ENCODE data around the gene RPL29.

RPL29 gene

DNA sequence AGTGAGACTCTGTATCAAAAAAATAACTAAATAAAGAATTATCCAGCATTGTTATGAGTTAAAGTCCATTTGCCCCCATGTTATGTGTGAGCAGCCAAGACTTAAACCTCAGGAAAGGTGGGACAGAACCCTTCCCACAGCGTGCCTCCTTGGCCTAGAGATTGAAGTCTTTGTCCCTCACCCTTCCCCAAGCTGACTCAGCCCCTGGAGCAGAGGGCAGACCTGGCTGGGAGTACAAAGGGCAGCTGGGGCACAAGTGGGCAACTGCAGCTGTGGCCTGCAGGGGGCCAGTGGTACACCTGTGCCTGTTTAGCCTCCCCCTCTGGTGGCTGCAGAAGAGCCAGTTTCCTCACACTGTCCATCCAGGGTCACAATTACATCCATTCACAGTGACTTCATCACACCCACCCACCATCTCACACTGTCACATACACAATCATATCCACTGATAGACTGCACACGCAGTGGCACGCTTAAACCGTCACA is 13.3 kb downstream of the RPL29 start:
- DNase-seq (ENCODE audit: low read depth) = no peak

DNA sequence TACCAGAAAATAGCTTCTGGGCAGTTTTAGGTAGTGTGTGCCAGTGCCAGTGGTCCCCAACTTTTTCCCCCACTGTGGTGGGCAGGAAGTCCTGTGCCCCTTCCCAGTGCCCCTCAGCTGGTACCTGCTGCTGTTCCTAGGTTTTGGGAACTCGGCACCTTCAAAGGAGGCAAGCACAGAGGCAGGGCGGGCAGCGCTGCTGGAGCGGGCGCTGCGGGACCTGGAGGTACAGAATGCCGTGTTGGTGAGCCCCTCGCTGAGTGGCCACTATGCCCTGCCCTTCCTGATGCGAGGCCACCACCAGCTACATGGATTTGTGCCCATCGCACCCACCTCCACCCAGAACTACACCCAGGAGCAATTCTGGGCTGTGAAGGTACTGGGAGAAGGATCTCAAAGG is 15.4 kb downstream of the RPL29 start:
- DNase-seq (ENCODE audit: low read depth) = no peak

DNA sequence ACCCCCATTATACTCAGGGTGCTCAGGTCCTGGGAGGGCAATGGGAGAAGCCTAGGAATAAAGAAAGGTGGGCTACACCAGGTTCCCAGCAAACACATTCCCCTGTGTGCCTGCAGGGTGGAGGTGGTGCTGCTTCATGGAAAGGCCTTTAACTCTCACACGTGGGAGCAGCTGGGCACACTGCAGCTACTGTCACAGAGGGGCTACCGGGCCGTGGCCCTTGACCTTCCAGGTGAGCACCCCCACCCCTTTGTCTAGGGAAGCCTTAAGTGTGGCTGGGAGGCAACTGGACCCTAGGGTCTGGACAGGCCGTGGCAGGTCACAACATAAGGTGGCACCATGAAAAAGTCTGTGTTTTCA is 17.6 kb downstream of the RPL29 start:
- DNase-seq (ENCODE audit: low read depth) = no peak

DNA sequence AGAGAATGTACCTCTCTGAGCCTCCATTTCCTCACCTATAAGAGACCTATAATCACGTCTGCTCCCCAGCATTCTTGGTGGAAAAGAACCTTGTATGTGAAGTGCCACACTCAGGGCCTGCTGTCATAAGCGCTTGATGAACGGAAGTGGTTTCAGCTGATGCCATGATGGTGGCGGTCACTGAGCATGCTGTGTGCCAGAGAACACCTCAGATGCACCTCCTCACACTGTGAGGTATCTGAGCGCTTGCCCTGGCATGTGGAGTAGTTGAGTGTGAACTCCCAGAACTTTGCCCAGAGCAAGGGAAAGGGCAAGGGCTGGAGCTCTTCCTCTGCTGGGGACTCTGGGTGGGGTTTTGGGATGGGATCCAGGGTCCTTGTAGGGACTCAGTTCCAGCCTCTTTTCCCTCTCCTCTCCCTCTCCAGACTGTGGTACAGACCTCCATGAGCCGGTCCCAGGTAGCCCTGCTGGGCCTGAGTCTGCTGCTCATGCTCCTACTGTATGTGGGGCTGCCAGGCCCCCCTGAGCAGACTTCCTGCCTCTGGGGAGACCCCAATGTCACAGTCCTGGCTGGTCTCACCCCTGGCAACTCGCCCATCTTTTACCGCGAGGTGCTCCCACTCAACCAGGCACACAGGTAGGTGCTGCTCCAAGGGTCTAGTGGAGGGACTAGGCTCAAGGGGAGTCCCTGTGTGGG is 18.1 kb downstream of the RPL29 start:
- DNase-seq (ENCODE audit: low read depth) = no peak

DNA sequence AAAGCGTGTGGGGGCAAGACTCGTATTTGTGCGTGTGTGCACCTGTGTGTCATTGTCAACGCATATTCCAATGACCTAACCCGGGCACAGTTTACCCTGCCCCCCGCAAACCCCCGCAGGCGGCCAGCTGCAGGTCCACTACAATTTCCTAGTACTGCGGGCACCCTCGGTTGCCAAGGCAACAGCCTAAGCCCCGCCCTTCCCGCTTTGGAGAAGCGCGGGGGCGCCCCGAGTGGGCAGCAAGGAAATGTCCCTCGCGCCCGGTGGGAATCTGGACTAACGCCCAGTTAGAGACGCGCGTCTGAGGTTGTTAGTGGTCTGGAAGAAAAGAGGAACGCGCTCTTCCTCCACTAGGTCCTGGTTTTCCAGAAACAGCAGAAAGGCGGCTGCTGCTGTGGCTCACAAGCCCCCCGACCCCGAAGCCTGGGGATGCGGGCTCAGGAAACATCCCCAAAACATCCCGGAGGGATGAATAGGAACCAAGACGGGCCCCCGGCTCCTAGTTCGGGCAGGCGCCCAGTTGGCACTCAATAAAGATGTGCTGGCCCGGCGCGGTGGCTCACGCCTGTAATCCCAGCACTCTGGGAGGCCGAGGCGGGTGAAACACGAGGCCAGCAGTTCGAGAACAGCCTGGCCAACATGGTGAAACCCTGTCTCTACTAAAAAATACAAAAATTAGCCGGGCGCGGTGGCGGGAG is 19.7 kb downstream of the RPL29 start:
- DNase-seq (ENCODE audit: low read depth) = no peak

DNA sequence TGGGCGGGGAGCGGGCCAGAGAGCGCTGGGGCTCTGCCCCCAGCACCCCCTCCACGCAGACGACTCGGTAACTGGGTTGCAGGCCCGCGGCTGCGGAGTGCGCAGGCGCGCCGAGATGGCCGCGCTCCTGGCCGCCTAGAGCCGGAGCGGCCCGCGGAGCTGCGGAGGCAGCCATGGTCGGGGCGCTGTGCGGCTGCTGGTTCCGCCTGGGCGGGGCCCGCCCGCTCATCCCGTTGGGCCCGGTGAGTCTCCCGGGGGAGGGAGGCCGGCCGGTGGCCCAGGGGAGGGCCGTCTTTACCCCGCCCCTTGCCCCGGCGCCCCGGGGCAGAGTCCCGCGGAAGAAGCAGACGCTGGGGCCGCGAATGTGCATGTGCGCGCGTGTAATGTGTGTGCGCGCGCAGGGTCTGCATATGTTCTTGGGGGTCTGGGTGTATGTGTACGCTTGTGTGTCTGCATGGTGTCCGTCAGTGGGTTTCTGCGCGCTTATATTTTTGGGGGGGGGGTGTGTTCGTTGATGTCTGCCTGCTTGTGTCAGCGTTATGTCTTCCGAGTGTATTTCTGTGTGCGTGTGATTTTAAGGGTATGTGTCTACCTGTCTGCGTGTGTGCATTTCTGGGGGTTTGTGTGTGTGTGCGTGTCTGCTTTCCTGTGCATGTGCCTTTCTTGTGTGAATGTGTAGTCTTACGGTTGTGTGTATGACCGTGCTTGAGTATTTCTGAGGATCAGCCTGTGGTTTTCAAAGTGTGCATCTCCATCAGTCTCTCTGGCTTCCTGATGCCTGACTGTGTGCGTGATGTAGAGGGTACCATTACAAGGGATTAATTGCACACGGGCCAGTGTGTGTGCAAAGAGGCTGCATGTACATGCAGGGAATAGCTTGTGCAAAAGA is 20.5 kb downstream of the RPL29 start, which contains the start of gene ABHD14A:
TSS of gene ABHD14A (plus strand) at position 102 of the 889 bp plus-strand sequence. CDS start at position 174, 72 bp downstream.
- DNase-seq (ENCODE audit: low read depth) = peak; percentile 54

DNA sequence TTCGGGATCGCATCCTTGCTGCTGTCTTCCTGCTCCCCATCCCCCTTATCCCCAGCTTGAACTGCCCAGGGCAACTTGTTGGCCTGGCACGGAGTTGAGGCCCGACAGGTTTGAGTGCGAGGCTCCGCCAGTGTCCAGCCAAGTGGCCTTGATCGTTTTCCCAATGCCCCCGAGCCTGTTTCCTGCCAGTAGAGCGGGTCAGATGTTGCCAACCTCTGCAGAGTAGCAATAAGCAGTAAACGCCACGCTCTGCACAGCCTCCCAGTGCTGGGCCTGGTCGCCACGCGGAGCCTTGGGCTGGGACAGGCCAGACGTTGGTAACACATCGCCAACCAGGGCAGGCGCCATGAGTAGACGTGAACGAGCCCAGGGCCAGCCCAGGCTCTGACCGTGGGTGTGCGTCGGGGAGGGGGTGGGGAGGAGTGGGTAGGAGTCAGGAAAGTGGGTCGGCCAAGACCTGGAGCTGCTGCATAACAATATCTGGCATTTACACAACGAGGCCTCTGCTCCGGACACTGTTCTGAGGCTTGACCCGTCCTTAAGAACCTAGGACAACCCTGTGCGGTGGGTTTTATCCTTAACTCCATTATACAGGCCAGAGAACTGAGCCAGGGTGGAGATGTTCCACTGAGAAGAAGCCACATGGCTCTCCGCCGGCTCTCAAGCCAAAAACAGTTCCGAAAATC is 21.3 kb downstream of the RPL29 start:
- no peak for DNase-seq (ENCODE audit: low read depth)

DNA sequence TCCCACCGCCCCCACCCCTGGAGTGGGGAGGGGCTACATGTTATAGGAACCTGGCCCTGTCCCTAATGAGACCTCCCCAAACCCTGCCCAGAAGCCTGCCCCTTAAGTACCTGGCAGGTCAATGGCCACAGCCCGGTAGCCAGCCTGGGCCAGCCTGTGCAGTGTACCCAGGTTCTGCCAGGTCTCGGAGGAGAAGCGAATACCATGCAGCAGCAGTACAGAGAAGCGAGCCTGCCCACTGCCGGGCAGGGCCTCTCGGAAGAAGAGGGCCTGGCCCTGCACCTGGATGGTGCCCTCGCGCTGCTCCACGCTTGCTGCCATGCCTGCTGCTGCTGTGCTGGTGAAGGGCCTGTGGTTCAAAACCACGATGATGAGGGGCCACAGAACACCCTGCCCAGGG is 24.3 kb downstream of the RPL29 start:
- no peak for DNase-seq (ENCODE audit: low read depth)

DNA sequence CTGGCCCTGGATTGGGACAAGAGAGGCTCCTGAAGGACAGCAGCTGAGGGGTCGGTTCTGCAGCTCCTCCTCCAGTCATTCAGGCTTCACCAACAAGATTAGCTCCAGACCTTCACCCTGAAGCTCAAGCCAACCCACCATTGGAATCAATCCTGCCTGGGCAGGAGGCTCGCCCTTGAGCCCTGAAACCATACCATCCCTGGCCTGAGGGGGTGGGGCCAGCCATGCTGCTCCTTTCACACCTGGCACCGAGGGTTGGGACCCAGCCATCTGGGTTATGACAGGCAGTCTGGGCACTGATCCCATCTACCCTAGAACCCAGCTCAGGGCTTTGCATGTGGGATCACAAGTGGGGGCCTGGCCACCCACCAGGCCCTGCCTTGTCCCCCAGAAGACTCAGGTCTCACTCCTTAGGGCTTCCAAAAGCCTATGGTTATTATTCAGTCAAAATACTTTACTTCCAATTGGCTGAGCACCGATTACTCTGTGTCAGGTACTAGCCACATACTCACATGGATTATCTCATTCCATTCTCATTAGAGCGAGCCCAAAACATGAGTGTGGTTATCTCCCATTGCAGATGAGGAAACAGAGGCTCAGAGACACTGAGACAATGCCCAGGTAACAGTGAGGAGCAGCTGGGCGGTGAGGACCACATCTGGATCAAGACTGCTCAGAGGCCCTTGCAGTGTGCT is 24.9 kb downstream of the RPL29 start:
- no peak for DNase-seq (ENCODE audit: low read depth)

DNA sequence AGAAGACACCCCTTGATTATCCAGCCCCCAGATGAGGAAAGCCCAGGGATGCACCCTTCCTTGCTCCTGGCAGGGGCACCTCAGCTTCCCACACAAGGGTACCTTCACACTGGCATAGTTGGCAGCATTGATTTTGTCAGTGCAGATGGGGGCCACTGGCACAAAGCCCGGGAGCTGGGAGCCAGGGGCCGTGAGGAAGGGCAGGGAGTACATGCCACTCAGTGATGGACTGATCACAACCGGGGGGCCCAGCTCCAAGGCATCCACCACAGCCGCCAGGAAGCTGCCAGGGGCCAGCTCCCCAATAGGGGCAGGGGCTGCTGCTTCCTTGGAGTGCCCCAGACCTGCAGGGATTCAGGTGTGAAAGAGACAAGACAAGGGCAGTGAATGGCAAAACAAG is 25.9 kb downstream of the RPL29 start:
- no peak for DNase-seq (ENCODE audit: low read depth)

DNA sequence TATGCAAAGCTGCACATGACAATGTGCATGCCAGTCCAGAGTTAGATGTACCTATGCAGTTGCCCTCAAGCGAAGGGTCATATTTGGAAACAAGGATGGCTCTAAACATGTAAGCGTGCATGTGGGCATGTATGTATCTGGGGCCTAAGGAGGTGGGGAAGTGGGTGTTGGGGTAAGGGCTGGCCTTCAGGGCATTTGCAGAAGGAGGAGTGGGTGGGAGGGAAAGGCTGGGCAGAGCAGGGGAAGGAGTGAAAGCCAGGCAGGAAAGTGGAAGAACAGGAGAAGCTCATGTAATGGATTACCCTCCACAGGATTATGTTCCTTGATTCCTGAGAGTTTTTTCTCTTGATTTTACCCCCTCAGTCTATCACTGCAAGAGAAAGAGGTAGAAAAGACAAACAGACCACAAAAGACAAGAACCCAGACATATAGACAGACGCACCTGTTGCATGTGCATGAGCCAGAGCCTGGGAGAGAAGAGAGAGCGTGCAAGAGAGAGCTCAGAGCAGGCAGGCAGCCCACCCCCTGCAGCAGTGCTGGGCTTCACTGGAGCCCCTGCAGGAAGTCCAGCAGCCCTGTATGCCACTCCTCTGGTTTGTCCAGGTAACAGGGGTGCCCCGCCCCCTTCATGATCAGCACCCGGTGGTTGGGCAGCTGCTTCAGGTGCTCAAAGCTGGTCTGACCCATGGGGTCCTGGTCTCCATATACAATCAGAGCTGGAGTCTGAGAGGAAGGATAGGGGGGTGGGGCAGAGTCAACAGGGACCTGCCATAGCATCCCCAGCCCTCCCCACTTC is 26.6 kb downstream of the RPL29 start:
- no peak for DNase-seq (ENCODE audit: low read depth)

DNA sequence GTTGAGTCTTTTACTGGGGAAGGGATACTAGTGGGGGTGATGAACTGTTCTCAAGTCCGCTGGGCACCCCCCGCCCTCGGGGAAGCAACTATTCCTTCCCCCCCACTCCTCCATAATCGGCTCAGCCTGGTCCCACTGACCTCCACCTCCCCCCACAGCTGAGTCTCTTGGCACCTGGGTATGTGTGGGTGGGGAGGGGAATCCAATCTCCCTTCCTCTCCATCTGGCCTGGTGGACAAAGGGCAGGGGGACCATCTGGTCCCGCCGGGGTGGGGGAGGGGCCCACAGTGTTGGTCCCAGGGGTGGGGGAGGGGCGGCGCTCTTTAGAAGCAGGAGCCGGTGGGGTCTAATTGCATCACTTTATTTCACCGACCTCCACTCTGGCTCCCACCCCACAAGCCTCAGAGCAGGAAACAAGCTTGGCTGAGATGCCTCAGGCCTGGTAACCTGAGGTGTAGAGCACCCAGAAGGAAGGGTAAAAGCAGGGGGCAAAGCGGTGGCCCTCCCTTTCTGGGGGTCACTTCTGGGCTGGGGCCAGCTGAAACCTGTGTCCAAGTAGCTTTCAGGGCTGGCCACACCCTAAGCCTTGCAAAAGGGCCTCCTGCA is 27.4 kb downstream of the RPL29 start:
- no peak for DNase-seq (ENCODE audit: low read depth)

DNA sequence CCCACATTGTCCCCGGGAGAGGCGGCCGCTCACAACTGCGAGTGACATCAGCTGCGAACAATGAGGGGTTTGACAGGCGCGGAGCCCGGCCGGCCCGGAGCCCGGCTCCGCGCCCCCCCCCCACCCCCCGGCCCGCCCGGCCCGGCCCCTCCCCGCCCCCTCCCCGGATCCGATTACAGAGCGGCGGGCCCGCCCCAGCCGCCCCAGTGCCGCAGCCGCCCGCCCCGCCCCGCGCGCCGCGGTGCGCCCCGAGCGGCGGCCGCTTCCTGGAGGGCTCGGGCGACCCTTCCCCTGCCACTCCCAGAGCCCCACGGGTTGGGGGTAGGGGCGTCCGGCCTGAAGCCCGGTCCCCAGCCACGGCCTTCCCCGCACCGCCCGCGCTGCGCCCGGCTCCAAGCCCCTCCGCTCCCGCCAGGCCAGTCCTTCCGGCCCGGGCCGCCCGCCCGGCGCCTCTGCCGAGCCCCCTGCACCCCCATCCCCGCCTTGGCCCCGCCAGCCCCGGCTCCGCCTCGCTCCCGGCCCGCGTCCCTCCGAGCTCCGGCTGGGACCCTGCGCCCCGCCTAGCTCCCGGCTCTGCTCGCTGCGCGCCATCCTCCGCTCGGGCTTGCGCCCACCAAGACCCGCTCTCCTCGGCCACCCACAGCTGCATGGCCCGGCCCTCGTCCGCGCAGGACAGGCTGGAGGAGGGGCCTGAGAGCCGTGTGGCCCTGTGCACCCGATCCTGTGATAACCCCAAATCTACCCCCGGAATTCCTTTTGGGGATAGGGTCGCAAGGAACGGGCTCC is 28.1 kb downstream of the RPL29 start, which contains the start of gene PCBP4:
TSS of gene PCBP4 (minus strand) at position 71 of the 786 bp plus-strand sequence. CDS start 6,214 bp downstream, outside the sequence.
- DNase-seq (ENCODE audit: low read depth) = no peak

DNA sequence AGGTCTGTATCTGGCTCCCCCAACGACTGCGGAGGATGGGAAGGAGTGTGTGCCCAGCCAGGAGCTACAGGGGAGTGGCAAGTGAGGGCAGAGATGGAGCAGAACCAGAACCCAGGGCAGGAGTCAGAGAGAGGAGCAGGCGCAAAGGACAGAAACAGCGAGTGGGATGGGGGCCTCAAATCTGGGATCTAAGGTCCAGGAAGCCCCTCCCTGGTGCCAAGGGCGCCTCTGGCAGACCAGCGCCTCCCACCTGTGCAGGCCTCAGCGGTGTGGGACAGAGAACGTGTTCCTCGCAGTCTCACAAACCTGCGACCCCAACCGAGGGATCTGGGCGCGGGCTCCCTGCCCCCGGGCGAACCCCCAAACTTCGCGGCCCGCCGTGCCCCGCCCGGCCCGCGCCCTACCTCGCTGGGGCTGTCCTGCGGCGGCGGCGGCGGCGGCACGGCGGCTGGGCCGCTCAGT is 28.7 kb downstream of the RPL29 start:
- DNase-seq (ENCODE audit: low read depth) = no peak

DNA sequence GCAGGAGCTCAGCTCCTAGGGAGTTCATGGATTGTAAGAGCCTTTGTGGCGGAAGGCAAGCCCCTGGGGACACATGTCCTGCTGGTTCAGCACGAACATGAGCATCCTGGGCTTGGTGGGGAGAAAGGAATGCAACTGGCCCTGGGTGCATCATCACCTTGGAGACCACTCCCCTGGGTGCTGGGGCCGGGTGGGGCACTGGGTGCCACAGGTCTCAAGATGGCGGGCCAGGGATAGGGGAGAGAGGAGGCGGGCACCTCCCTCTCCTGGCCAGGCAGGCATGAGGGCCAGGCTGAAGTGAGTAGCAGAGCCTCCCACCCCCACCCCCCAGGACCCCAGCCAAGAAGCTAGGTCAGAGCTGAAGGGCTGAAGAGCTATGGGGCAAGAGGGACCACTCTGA is 29.2 kb downstream of the RPL29 start:
- DNase-seq (ENCODE audit: low read depth) = no peak

DNA sequence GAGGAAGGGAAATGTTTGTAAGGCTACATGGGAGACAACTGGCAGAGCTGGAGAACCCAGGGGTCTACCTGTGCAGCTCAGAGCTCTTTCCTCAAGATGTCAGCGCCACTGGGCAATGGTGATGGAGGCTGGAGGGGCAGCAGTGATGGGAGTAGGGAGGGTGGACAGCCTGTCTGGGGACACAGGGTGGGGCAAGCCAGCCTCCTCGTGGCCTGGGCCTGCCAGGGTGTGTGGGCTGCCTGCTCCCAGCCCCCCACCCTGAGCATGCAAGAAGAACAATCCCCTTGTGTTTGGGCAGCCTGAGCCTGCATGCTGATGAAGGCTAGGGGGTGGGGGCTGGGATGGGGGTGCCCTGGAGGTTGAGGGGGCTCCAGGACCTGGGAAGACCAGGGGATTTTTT is 29.7 kb downstream of the RPL29 start:
- no peak for DNase-seq (ENCODE audit: low read depth)

DNA sequence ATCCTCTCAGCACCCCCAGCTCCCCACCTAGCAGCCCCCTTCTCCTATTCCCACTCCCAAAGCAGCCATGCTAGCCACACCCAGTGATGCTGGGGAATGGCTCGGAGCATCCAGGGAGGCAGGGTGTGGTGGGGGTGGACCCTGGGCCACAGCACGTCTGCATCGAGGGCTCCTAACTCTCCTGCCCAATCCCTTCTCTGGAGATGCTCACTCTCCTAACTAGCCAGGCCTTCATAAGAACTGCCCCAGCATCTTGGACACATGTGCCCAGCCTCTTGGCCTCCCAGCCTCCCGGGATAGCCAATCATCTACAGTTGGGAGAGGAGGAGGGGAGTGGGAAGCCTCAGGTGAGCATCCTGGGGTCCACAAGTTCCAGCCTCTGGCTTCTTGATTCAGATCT is 31.2 kb downstream of the RPL29 start:
- DNase-seq (ENCODE audit: low read depth) = no peak

DNA sequence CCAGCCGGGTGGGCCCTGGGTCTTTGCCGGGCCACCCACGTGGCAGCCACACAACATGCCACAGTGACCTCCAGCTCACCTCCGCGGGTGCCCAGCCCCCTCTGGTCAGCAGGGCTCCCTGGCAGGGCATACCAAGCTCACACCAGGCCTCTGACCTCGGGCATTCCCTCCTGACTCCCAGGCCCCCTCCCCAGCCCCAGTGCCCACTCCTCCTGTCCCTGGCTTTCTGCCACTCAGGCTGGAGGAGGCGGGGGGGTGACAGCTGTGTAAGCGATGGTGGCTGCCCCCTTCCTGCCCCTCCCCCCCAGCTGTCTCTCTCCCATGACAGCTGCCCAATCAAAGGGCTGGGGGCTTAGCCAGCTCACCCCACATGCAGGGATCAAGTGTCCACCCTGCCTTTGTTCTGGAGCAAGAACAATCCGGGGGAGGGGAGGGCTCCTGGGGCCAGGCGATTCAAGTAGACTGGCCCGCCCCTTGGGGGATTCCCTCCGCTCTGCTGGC is 31.7 kb downstream of the RPL29 start:
- no peak for DNase-seq (ENCODE audit: low read depth)
